LoVo (cell line): ENCODE data around the gene TLR5.

Experiments
- DNase-seq: peaks from one replicate; pipeline ENCODE4 v3.0.0-alpha.2; 2016; ENCODE audit warnings: low spot score

The TLR5 gene

GRCh38 chr1:223110952-223111351, 32.1 kb downstream of the TLR5 start:
- DNase-seq, result no peak

DNA sequence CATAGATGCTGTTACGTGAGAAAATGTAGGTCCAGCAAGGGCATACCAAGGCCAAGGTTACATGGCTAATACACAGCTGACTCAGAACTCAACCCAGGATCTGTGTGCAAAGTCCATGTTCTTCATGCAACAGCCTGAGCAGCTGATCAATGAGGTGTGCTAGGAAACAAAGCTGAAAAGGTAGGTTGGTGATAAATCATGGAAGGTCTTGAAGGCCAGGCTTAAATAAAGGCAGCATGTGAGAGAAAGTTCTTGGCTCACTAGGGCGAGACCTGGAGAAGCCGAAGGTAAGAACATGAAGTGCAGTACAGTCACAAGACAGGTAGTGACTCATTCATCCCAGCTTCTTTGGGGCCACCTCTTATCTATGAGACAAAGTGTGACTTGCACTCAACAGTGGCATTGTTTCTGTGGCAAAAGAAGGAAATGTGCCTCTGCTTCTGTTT, 33.4 kb downstream of the TLR5 start:
- peak; percentile 42 for DNase-seq

DNA sequence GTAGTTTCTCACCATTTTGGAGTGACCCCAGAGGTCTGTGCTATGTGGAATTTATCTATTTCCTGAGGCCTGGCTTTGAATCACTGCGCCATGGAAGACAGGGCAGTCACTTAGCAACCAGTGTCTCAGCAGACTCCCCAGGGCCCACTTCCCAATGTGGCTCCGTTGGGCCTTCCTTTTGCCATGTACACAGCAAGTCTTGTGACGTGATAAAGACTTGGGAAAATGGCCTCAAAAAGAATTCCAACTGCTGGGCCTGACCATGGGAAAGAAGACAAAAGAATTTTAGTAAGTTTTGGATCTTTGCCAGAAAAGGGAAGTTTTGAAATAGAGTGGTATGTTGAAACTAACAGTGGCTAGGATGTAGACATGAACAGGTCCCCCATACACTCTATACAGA, 36.2 kb downstream of the TLR5 start:
- DNase-seq, result no peak

GRCh38 chr1:223105568-223105967, 37.5 kb downstream of the TLR5 start:
- no peak for DNase-seq

DNA sequence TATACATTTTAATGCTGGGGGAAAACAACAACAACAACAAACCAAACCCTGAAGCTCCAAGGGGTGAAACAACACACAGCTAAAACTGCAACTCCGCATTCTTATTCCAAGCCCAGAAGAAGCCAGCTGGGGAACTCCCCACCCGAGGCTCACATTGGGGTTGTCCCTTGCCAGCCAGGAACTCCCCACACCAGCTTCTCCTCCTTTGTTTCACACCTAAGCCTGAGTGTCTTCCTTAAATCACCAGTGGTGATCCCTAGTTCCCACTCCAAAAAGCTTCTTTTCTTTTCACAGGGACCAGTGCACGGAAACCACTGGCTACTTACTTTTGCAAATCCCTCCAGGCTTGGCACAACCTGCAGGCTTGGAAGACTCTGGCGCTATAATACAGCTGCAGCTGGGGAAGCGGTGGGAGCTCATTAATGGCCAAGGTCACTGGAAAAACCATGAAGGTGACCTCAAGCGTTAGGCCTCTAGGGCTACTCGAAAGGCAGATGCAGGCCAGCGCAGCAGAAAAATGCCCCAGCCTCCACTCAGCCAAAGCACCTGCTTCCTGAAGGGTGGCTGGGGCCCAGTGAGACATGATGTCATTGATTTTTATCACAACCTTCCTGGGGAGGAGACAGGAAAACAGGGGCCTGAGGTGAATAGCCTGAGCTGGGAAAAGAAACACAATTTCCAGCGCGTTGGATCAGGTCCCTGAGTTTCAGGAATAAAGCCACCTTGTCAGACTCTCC, 40.1 kb downstream of the TLR5 start:
- no peak for DNase-seq

DNA sequence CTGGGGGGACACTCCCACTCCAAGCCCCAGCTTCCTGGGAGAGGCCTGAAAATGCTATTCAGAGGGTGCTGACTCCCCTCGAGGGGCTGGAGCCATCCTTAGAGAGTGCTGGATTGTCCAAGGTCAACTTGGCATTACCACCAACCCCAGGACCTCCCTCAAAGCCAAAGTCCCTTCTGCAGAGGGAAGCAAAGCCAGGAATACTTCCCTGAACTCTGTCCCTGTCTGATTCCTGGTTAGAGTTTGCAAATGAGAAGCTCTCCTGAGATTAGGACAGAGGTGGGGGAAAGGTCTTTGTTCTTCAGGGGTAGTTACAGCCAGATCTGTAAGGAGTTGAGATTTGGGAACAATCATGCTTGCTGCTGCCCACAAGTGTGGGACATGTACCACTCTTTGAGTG, 45.3 kb downstream of the TLR5 start:
- DNase-seq, result no peak

GRCh38 chr1:223095870-223096269, 47.2 kb downstream of the TLR5 start:
- no peak for DNase-seq

- DNase-seq, result no peak
These were observed 51.2 kb downstream of the TLR5 start for GRCh38 chr1:223091896-223092295.

- DNase-seq, result no peak
These were observed 53.8 kb downstream of the TLR5 start for GRCh38 chr1:223089250-223089649.

DNA sequence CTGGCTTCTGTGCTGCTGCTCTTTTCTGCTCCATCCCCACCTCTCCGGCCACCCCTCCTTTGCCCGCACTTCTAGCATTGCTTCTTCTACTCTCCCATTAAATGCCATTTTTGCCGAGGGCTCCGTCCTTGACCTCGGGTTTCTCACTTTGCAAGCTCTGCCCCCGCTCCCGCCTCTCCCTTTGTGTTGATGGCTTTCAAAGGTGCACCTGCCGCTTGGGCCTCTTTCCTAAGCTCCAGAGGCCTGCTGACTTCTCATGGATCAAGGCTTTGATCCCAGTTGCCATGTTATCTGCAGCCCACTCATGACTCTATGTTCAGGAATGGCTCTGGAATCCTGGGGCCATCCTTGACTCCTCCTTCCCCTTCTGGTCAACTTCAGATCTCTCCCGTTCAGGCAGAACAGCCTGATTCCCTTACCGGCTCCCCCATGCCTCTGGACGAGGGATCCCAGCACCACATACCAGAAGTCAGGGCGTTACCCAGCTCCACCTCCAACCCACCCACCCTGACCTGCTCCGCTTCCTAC, 54.3 kb downstream of the TLR5 start:
- DNase-seq, result no peak

GRCh38 chr1:223087291-223088255, 55.5 kb downstream of the TLR5 start:
- no peak for DNase-seq

DNA sequence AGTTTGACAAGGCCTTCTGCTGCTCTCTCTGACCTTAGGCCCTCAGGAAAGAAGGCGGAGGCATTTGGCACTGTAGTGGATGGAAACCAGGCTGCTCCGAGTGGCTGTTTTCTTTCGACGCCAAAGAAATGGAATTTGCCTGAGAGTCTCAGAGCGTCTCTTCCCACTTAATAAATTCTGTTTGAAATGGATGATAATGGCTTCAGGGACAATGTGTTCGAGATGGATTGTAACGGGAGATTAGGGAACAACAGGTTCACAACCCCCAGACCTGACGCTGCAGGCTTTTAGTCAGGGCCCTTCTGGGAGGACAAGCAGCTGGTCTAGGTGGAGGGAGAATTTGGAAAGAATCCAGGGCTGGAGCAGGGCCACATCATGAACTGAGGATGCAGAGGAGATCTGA, 58.6 kb downstream of the TLR5 start:
- DNase-seq, result no peak

DNA sequence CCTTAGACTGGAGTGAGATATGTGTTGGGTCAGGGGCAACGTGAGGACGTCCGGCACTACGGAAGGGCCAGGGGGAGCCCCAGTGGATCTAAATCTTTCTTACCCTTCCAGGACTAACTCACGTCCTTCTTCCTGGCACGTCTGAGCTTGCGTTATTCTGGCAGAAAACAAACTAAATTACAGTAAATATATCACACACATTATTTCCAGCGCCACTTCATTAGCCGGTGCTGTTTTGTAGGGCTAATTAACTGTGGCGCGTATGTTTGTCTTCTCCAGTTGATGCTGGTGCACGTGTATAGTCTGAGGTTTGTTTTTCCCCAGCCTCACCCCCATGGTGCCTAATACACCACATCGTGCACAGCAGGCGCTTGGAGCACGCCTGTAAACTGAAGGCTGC, 59.2 kb downstream of the TLR5 start:
- no peak for DNase-seq

GRCh38 chr1:223082914-223083313, 60.1 kb downstream of the TLR5 start:
- DNase-seq, result no peak

GRCh38 chr1:223081181-223081994, 61.7 kb downstream of the TLR5 start:
- DNase-seq, result peak; percentile 90

DNA sequence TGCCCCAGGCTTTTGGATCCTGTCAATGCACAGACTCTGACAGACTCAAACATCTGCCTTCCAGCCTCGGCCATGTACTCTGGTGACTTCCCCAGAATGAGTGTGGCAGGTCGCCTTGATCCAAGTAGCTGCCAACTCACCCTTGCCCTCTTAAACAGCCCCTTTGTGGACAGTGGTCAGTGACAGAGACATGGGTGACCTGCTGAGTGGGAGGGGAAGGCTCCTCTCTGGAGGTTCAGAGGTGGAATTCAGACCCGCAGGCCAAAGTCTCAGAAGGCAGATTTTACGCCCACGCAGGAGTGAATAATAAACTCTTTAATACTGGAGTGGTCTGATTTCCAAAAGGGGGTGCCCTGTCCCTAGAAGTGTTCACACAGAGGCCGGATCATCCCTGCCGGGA, 63.5 kb downstream of the TLR5 start:
- no peak for DNase-seq

DNA sequence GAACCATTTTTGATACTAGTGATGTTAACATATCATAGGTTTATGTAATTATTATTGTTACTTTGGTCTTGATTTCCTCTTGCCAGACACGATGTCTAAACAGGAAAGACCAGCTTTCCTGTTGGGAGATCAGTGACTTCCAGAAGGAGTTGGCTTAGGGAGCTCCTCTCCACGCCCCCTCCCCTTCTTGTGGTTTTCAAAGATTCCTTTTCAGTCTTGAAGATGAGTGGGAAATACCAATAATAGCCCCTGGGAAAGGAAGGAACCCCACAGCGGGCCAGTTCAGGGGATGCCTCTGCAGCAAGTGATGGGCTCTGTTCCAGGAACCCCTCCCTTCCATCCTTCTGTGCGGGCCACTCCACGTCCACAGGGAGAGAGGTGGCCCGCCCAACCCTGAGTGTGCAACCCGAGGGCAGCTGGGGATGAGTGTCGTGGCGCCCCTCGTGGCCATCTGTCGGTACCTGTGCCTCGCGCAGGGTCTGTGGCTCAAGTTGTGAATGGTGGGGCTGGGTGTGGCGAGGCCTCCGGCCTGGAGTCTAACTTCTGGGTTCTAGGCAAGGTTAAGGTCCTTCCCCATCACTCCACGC, 65.7 kb downstream of the TLR5 start:
- no peak for DNase-seq

DNA sequence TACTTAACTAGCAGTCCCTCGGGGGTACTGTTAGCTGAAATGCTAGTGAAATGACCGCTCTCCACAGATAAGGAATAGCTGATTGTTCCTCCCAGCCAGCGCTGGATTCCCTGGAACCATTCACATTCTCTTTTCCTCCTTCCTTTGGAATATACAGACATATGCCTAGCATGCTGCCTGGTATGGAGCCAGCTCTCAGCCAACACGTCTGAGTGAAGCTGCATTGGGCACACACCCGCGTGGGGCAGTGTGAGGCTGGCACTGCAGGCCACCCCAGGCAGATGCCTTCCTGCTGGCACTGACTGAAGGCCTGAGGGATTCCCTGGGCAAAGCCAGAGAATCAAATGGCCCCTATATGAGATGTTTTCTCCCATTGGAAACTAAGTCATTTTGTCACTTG, 66.7 kb downstream of the TLR5 start:
- no peak for DNase-seq

DNA sequence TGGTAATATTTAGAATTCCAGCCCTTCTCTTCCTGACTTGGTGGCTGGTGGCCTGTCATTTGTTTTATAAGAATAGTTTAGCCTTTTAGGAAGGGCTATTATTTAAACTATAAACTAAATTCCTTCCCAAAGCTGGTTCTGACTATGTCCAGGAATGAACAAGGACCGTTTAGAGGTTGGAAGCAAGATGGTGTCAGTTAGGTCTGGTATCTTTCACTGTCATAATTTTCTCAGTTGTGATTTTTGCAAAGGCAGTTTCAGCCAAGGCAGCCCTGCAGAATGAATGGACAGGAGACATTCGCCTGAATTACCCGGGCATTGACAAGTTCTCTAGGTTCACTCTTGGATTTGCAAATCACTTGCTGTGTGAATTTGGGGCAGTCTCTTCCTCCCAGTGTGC, 67.2 kb downstream of the TLR5 start:
- DNase-seq, result no peak

- DNase-seq, result no peak
These were observed 68.4 kb downstream of the TLR5 start for GRCh38 chr1:223074445-223075300.
